Karpas-422 (cell line): ENCODE results near the gene PDLIM1. TPM values are rescaled to one million over a fixed set of nuclear protein-coding genes. Genes with fewer than 3 reads are reported as not detected.
"Not testable (repeated sequence)": the region's sequence is repeated elsewhere in the genome, so short reads cannot be mapped to it uniquely, and the experiment has no call there.

Source experiments
- DNase-seq: peaks from one replicate; pipeline ENCODE4 v3.0.0-alpha.2; 2015
- H2AFZ ChIP-seq: fragments of 200-600 bp; sonication (generic); 2 replicates; pipeline ENCODE4 v1.6.1; 2014; ENCODE audit warnings: antibody characterized with exemption, low read length, mixed read lengths
- H3K27ac ChIP-seq: fragments of 200-600 bp; sonication (generic); 2 replicates; pipeline ENCODE4 v1.5.1; 2014; ENCODE audit warnings: mild to moderate bottlenecking, low read length, moderate library complexity
- H3K27me3 ChIP-seq: fragments of 200-600 bp; sonication (generic); 2 replicates; pipeline ENCODE4 v1.6.1; 2014; ENCODE audit warnings: low read length, mixed read lengths
- H3K36me3 ChIP-seq: fragments of 200-600 bp; sonication (generic); 2 replicates; pipeline ENCODE4 v1.6.1; 2014; ENCODE audit warnings: low read length, mixed read lengths; ENCODE audit not compliant: insufficient read depth
- H3K4me1 ChIP-seq: fragments of 200-600 bp; sonication (generic); 2 replicates; pipeline ENCODE4 v1.6.1; 2014; ENCODE audit warnings: mild to moderate bottlenecking, low read length, mixed read lengths
- H3K4me2 ChIP-seq: fragments of 200-600 bp; sonication (generic); 2 replicates; pipeline ENCODE4 v1.6.1; 2014; ENCODE audit warnings: low read length, low read depth, mild to moderate bottlenecking; ENCODE audit not compliant: poor library complexity, severe bottlenecking
- H3K4me3 ChIP-seq: fragments of 200-600 bp; sonication (generic); 2 replicates; pipeline ENCODE4 v1.5.1; 2014; ENCODE audit warnings: mild to moderate bottlenecking, antibody characterized with exemption, low read length, mixed read lengths
- H3K79me2 ChIP-seq: fragments of 200-600 bp; sonication (generic); 2 replicates; pipeline ENCODE4 v1.6.1; 2014; ENCODE audit warnings: mild to moderate bottlenecking, low read length, mixed read lengths
- H3K9ac ChIP-seq: fragments of 200-600 bp; sonication (generic); 2 replicates; pipeline ENCODE4 v1.6.0; 2014; ENCODE audit warnings: low read length
- H3K9me2 ChIP-seq: fragments of 200-600 bp; sonication (generic), shearing (Covaris generic); replicated peaks from 2 replicates; pipeline ENCODE4 v1.6.0; 2014; ENCODE audit warnings: mild to moderate bottlenecking, low read length, moderate library complexity; ENCODE audit not compliant: insufficient read depth
- H3K9me3 ChIP-seq: fragments of 300-700, 200-600 bp; sonication (generic); 2 replicates; pipeline ENCODE4 v1.6.1; 2014; ENCODE audit warnings: low read length, mixed read lengths
- H4K20me1 ChIP-seq: fragments of 200-600 bp; sonication (generic); 2 replicates; pipeline ENCODE4 v1.6.1; 2014; ENCODE audit warnings: mild to moderate bottlenecking, antibody characterized with exemption, low read length, low read depth; ENCODE audit not compliant: insufficient read depth
- total RNA-seq: library from RNA; depleted of rRNA; stranded (reverse); fragments of >200 nt; shearing (Covaris generic); gene quantifications from 2 replicates; pipeline ENCODE4 v1.2.3, GENCODE V29; 2014; ENCODE audit warnings: low replicate concordance

The PDLIM1 gene
- total RNA-seq, 1 experiment from 2014 or later = 0.22 TPM

DNA sequence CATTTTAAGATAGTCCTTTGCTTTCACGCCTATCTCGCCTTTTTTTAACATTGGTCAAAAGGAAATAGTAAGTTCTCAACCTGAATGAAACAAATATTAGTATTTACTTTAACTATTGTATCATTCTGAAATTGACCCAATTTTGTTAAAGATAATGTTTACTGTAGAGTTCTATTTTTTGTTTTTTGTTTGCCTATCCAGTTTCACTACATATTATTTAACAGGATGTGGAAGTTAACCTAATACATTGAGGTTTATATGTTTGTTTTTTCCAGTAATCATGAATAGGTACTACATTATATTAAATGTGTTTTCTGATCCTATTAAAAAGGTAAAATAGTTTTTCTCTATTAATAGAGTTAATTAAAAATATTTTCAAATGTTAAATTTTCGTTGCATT is 70.3 kb downstream of the PDLIM1 start:
- H3K27me3 ChIP-seq = no peaks in the 10 kb centered on the region
- H3K36me3 ChIP-seq = no peaks in the 10 kb centered on the region
- H3K9me3 ChIP-seq = no peaks in the 10 kb centered on the region
- no peaks in the 10 kb centered on the region for H3K9me2 ChIP-seq
- DNase-seq = no peak
- H3K27ac ChIP-seq = no peak overlapping the region
- H3K4me3 ChIP-seq = no peak overlapping the region
- no peaks in the 10 kb centered on the region for H3K79me2 ChIP-seq
- H2AFZ ChIP-seq = no peak overlapping the region
- no peaks in the 10 kb centered on the region for H4K20me1 ChIP-seq
- no peak overlapping the region for H3K9ac ChIP-seq
- H3K4me1 ChIP-seq = no peaks in the 10 kb centered on the region
- no peak overlapping the region for H3K4me2 ChIP-seq

DNA sequence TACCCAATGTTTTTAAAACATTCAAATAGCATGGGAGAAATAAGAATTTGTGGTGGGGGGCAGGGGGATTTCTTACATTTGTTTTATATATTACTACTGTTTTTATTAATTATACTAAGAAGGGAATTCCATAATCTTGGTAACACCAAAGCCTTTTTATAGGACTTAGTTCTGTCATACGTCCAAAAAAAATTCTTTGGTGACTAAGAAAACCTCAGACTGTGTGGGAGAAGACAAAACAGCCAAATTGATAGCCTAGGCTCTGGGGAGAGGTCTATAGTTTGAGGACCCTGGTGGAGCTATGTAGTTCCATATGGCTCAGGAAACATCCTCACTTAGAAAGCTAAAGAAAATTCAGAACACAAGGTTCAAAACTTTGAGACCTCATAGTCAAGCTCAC is 73.3 kb downstream of the PDLIM1 start:
- Histone ChIP-seq H3K36me3 (no peaks in the 10 kb centered on the region), H3K4me3 (no peak overlapping the region), H3K4me2 (no peak overlapping the region), H3K79me2 (no peaks in the 10 kb centered on the region), H2AFZ (no peak overlapping the region), H3K9me3 (no peaks in the 10 kb centered on the region), H3K9ac (no peak overlapping the region), H4K20me1 (no peaks in the 10 kb centered on the region), H3K27me3 (no peaks in the 10 kb centered on the region), H3K9me2 (no peaks in the 10 kb centered on the region), H3K4me1 (no peaks in the 10 kb centered on the region), H3K27ac (no peak overlapping the region)
- no peak for DNase-seq

DNA sequence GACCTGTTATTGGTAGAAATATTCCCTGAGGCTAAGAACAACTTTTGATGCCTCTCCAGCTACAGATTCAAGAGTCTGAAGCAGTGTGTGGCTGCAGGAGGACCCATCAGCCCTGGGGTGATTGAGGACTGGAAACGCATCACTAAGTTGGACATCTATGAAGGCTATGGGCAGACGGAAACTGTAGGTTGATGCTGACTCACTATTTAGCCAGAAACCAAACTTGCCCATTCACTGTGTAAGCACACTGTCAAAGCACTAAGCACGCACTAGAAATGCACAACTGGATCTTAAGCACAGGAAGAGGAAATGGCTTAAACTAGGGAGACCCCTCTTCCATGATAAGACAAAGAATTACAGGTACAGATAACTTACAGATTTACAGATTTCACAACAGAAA is 76.0 kb downstream of the PDLIM1 start:
- no peaks in the 10 kb centered on the region for H4K20me1 ChIP-seq
- H3K9me2 ChIP-seq = no peaks in the 10 kb centered on the region
- H3K36me3 ChIP-seq = no peaks in the 10 kb centered on the region
- no peak overlapping the region for H3K4me2 ChIP-seq
- no peaks in the 10 kb centered on the region for H3K79me2 ChIP-seq
- no peak overlapping the region for H3K9ac ChIP-seq
- DNase-seq = no peak
- H3K4me3 ChIP-seq = no peak overlapping the region
- no peaks in the 10 kb centered on the region for H3K4me1 ChIP-seq
- H3K27ac ChIP-seq = no peak overlapping the region
- H3K9me3 ChIP-seq = no peaks in the 10 kb centered on the region
- H3K27me3 ChIP-seq = no peaks in the 10 kb centered on the region
- H2AFZ ChIP-seq = no peak overlapping the region

DNA sequence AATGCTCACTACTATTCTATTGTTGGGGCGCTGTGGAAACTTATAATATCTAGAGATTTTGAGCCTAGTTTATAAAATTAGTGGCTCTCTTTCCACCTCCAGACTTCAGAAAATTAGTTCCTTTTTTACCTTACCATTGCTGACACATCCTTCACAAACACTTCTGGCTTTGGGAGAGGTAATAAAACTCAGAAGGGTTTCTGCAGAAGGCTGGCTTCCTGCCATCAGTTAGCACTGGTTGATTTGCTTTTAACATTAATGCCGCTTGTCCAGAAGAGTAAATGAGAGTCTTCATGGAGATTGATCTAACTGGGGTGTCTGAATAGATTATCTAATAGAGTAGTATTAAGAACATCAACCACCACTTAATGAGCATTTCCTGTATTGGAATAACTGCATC is 76.4 kb downstream of the PDLIM1 start:
- H3K9me2 ChIP-seq = no peaks in the 10 kb centered on the region
- H3K4me2 ChIP-seq = no peak overlapping the region

DNA sequence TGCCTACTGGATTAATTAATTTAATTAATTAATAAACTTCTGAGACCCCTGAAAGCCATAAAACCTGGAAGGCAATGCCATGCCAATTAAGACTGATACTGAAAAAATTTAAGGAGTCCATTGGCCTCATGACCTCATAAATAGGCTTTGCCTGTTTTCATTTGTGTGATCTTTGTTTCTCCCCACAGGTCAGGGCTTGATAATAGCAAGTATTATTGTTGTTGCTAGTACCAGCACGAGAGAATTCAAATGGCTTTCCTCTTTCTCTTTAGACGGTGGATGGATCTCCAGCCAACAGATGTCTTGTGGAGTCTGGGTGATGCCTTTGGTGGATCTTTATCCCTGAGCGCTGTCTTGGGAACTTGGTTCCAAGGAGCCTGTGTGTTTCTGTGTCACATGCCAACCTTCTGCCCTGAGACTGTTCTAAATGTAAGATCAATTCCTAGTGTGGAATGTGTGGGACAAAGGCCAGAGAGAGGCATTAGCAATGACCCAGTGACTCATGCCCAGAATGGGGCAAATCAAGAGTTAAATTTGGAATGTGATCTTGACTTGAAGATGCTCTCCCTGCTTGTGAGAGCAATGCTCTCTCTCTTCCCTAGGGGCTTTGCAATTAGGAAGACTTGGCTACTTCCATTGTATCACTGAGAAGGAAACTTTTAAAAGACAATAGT is 79.1 kb downstream of the PDLIM1 start:
- H3K4me2 ChIP-seq = no peak overlapping the region
- no peak for DNase-seq

More for the DNA sequence above, 76.4 kb downstream of the PDLIM1 start:
- Histone ChIP-seq H3K4me3 (no peak overlapping the region), H3K79me2 (no peaks in the 10 kb centered on the region), H2AFZ (no peak overlapping the region), H3K36me3 (no peaks in the 10 kb centered on the region), H3K4me1 (no peaks in the 10 kb centered on the region), H3K9ac (no peak overlapping the region), H3K27ac (no peak overlapping the region), H3K27me3 (no peaks in the 10 kb centered on the region), H4K20me1 (no peaks in the 10 kb centered on the region), H3K9me3 (no peaks in the 10 kb centered on the region)
- DNase-seq = no peak

DNA sequence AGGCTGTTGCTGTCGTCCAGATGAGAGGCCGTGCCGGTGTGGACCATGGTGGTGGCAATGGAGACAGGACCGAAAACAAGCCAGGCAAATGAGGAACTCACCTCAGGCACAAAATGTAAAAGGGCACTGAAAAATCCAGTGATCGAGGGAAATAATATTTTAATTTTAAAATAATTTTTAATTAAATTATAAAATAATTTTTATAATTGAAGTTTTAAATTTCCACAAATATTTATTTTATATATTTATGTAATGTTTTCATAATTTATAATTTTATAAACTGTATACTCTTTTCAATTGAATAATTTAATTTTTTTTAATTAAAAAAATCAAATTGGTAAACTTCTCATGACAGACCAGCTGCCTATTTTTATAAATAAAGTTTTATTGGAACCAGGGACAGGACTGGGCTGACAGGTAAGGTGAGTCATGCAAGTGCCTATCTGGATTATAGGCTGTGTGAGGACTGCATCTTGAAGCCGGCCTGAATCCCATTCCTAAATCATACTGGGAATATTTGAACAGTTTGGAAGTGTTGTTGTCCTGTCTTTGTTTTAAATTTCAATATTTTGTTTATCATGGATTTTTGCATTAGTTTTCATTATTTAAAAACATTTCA is 81.2 kb downstream of the PDLIM1 start:
- H3K4me1 ChIP-seq = no peaks in the 10 kb centered on the region
- no peak overlapping the region for H3K27ac ChIP-seq
- no peak overlapping the region for H2AFZ ChIP-seq

More for the DNA sequence above, 79.1 kb downstream of the PDLIM1 start:
- Histone ChIP-seq H3K4me3 (no peak overlapping the region), H2AFZ (no peak overlapping the region), H3K9ac (no peak overlapping the region), H3K9me2 (no peaks in the 10 kb centered on the region), H3K79me2 (no peaks in the 10 kb centered on the region), H4K20me1 (no peaks in the 10 kb centered on the region), H3K9me3 (no peaks in the 10 kb centered on the region), H3K36me3 (no peaks in the 10 kb centered on the region), H3K27me3 (no peaks in the 10 kb centered on the region), H3K27ac (no peak overlapping the region), H3K4me1 (no peaks in the 10 kb centered on the region)

DNA sequence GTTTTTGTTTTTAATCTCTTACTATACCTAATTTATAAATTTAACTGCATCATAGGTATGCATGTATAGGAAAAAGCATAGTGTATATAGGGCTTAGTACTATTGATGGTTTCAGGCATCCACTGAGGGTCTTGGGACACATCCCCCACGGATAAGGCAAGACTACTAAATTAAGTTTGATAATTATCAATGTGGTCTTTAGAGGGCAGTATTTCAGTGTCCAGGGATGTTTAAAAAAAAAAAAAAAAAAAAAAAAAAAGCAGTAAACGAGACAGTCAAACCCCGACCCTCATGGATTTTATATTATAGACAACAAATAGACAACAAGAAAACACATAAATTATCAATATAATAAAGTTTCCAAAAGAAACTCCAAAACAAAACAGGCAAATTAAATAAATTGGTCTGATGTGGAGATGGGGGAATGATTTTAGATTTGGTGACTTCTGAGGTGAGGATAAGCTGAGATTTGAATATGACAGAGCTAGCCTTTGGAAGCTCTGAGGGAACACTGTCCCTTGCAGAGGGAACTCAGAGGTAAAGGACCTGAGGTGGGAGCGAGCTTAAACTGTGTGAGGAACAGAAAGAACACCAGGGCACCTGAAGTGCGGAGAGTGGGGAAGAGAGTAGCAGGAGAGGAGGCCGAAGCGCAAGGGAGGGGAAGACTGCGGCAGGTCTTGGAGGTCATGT is 82.0 kb downstream of the PDLIM1 start:
- Histone ChIP-seq H2AFZ (no peak overlapping the region), H3K9ac (no peak overlapping the region), H3K79me2 (no peaks in the 10 kb centered on the region), H3K27me3 (no peaks in the 10 kb centered on the region), H4K20me1 (no peaks in the 10 kb centered on the region), H3K4me3 (no peak overlapping the region), H3K4me1 (no peaks in the 10 kb centered on the region), H3K27ac (no peak overlapping the region), H3K9me2 (no peaks in the 10 kb centered on the region), H3K9me3 (no peaks in the 10 kb centered on the region), H3K36me3 (no peaks in the 10 kb centered on the region), H3K4me2 (no peak overlapping the region)
- no peak for DNase-seq

More for the DNA sequence above, 81.2 kb downstream of the PDLIM1 start:
- Histone ChIP-seq H4K20me1 (no peaks in the 10 kb centered on the region), H3K36me3 (no peaks in the 10 kb centered on the region), H3K27me3 (no peaks in the 10 kb centered on the region), H3K9ac (no peak overlapping the region), H3K4me3 (no peak overlapping the region), H3K79me2 (no peaks in the 10 kb centered on the region), H3K4me2 (no peak overlapping the region), H3K9me2 (no peaks in the 10 kb centered on the region), H3K9me3 (no peaks in the 10 kb centered on the region)
- DNase-seq = no peak

DNA sequence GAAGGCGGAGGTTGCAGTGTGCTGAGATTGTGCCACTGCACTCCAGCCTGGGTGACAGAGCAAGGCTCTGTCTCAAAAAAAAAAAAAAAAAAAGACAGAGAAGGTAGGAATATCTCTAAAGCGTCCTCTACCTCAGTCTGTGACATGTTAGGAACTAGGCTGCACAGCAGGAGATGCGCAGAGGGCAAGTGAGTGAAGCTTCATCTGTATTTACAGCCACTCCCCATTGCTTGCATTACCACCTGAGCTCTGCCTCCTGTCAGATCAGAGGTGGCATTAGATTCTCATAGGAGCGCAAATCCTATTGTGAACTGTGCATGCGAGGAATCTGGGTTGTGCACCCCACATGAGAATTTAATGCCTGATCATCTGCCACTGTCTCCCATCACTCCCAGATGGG is 87.9 kb downstream of the PDLIM1 start:
- not testable (repeated sequence) for H3K27ac ChIP-seq, H2AFZ ChIP-seq, H3K4me1 ChIP-seq, H3K79me2 ChIP-seq, H3K9me3 ChIP-seq, H3K4me3 ChIP-seq, H3K4me2 ChIP-seq, H3K9ac ChIP-seq, H3K27me3 ChIP-seq, H3K36me3 ChIP-seq, H3K9me2 ChIP-seq, DNase-seq, H4K20me1 ChIP-seq
